GM23338 (cell line): ENCODE data around the gene RAB25. TPM values are rescaled to one million over a fixed set of nuclear protein-coding genes. Genes with fewer than 3 reads are reported as not detected.

Source experiments
- ATAC-seq: fragments of 200-7000 bp; cut with Tn5 transposase; 3 replicates; pipeline ENCODE4 v1.9.1; 2020
- DNase-seq: peaks from one replicate; pipeline ENCODE4 v3.0.0-alpha.2; 2015; ENCODE audit warnings: low spot score
- H2AFZ ChIP-seq: fragments of 200-600 bp; sonication (generic); 2 replicates; pipeline ENCODE4 v1.8.0; 2016; ENCODE audit warnings: antibody characterized with exemption, mild to moderate bottlenecking, moderate library complexity
- H3F3A ChIP-seq: fragments of 200-600 bp; sonication (generic); replicated peaks from 2 replicates; pipeline ENCODE4 v1.8.0; 2017; ENCODE audit warnings: antibody characterized with exemption, mixed run types, low read depth
- H3K27ac ChIP-seq: fragments of 200-600 bp; sonication (generic); 2 replicates; pipeline ENCODE4 v1.6.1; 2016; ENCODE audit warnings: low read depth
- H3K27me3 ChIP-seq: fragments of 200-600 bp; sonication (generic); 2 replicates; pipeline ENCODE4 v1.8.0; 2016; ENCODE audit warnings: mild to moderate bottlenecking, mixed run types, moderate library complexity; ENCODE audit not compliant: insufficient read depth
- H3K36me3 ChIP-seq: fragments of 200-600 bp; sonication (generic); 2 replicates; pipeline ENCODE4 v1.8.0; 2016; ENCODE audit warnings: mild to moderate bottlenecking; ENCODE audit not compliant: insufficient read depth
- H3K4me1 ChIP-seq: fragments of 200-600 bp; sonication (generic); 2 replicates; pipeline ENCODE4 v1.8.0; 2016; ENCODE audit warnings: mild to moderate bottlenecking, moderate library complexity; ENCODE audit not compliant: insufficient read depth
- H3K4me2 ChIP-seq: fragments of 200-600 bp; sonication (generic); 2 replicates; pipeline ENCODE4 v1.7.1; 2017; ENCODE audit warnings: mixed run types
- H3K4me3 ChIP-seq: fragments of 200-600 bp; sonication (generic); 2 replicates; pipeline ENCODE4 v1.6.1; 2016; ENCODE audit warnings: mixed run types
- H3K79me2 ChIP-seq: fragments of 200-600 bp; sonication (generic); replicated peaks from 2 replicates; pipeline ENCODE4 v1.8.0; 2017; ENCODE audit warnings: mild to moderate bottlenecking; ENCODE audit not compliant: insufficient read depth
- H3K9me2 ChIP-seq: fragments of 200-600 bp; sonication (generic); 2 replicates; pipeline ENCODE4 v1.8.0; 2017; ENCODE audit not compliant: insufficient read depth
- H4K20me1 ChIP-seq: fragments of 200-600 bp; sonication (generic); replicated peaks from 2 replicates; pipeline ENCODE4 v1.8.0; 2017; ENCODE audit warnings: mild to moderate bottlenecking; ENCODE audit not compliant: insufficient read depth
- H3K27ac Mint-ChIP-seq: 2 replicates; pipeline ENCODE4 v1.8.0; 2020; ENCODE audit warnings: inconsistent platforms, mild to moderate bottlenecking, moderate library complexity, mixed read lengths
- H3K27me3 Mint-ChIP-seq: 3 replicates; pipeline ENCODE4 v1.8.0; 2022; ENCODE audit warnings: low read depth, mild to moderate bottlenecking, moderate library complexity, mixed read lengths, inconsistent platforms; ENCODE audit not compliant: insufficient read depth, poor library complexity
- H3K36me3 Mint-ChIP-seq: 3 replicates; pipeline ENCODE4 v1.8.0; 2021; ENCODE audit warnings: low read depth, mild to moderate bottlenecking, inconsistent platforms, moderate library complexity, mixed read lengths
- H3K4me1 Mint-ChIP-seq: 3 replicates; pipeline ENCODE4 v1.8.0; 2020; ENCODE audit warnings: mild to moderate bottlenecking, inconsistent platforms, mixed read lengths
- H3K4me3 Mint-ChIP-seq: 3 replicates; pipeline ENCODE4 v1.8.0; 2021; ENCODE audit warnings: moderate library complexity, mild to moderate bottlenecking, inconsistent platforms, mixed read lengths
- H3K9me3 Mint-ChIP-seq: 3 replicates; pipeline ENCODE4 v1.8.0; 2020; ENCODE audit warnings: moderate library complexity, mild to moderate bottlenecking, inconsistent platforms, mixed read lengths
- CREB1 ChIP-seq: fragments of 250-450 bp; sonication (Bioruptor Pico); IDR thresholded peaks from 2 replicates; pipeline ENCODE4 v1.5.0; 2020; ENCODE audit warnings: low read depth, mild to moderate bottlenecking, moderate library complexity
- EZH2 ChIP-seq: fragments of 200-600 bp; sonication (generic); IDR thresholded peaks from one replicate; pipeline ENCODE4 v1.8.0; 2017; ENCODE audit warnings: antibody characterized with exemption, mild to moderate bottlenecking, low read depth; ENCODE audit not compliant: unreplicated experiment
- EZH2phosphoT487 ChIP-seq: fragments of 200-600 bp; sonication (generic); IDR thresholded peaks from one replicate; pipeline ENCODE4 v1.8.1; 2018; ENCODE audit warnings: antibody characterized with exemption; ENCODE audit not compliant: unreplicated experiment
- JUNB ChIP-seq: IDR thresholded peaks from one replicate; pipeline ENCODE4 v1.6.1; 2016; ENCODE audit warnings: antibody characterized with exemption; ENCODE audit not compliant: unreplicated experiment
- REST ChIP-seq: IDR thresholded peaks from one replicate; pipeline ENCODE4 v1.6.1; 2018; ENCODE audit warnings: antibody characterized with exemption; ENCODE audit not compliant: unreplicated experiment
- STAT1 ChIP-seq: IDR thresholded peaks from one replicate; pipeline ENCODE4 v1.6.1; 2016; ENCODE audit warnings: antibody characterized with exemption; ENCODE audit not compliant: unreplicated experiment
- ZNF114 ChIP-seq: fragments of 250-450 bp; sonication (Bioruptor Pico); IDR thresholded peaks from 2 replicates; pipeline ENCODE4 v1.5.0; 2020; ENCODE audit warnings: mild to moderate bottlenecking, moderate library complexity
- polyA plus RNA-seq: library from polyadenylated mRNA; unstranded; fragments of >200 nt; fragmentation: Nextera tagmentation; extraction: Ambion mirVana; gene quantifications from 2 replicates; pipeline ENCODE4 v1.2.1, GENCODE V29; 2016
- total RNA-seq: library from RNA; depleted of rRNA; stranded (reverse); fragments of >200 nt; shearing (Covaris generic); gene quantifications from 2 replicates; pipeline ENCODE4 v1.2.3, GENCODE V29; 2014
- TF ChIP-seq, protein P1 (sequence below): fragments of 250-450 bp; sonication (Bioruptor Pico); IDR thresholded peaks from 2 replicates; pipeline ENCODE4 v1.5.0; 2020; ENCODE audit warnings: mild to moderate bottlenecking, moderate library complexity

Gene RAB25
- total and polyA plus RNA-seq, 2 experiments from 2014 or later, result 30.0 to 42.7 TPM

GRCh38 chr1:156118177-156118868 lies 57.4 kb downstream of the RAB25 start:
- Mint-ChIP-seq H3K36me3 (no peaks in the 10 kb centered on the region; the same call in 2 of the 3 replicates), H3K27ac (no peak overlapping the region), H3K9me3 (no peaks in the 10 kb centered on the region; the same call in 2 of the 3 replicates), H3K4me1 (peaks cover 55% of the 10 kb centered on the region), H3K4me3 (no peak overlapping the region; the same call in 2 of the 3 replicates), H3K27me3 (peaks cover 43% of the 10 kb centered on the region)
- Histone ChIP-seq H3K9me2 (no peaks in the 10 kb centered on the region), H3K4me1 (peaks cover 38% of the 10 kb centered on the region), H4K20me1 (no peaks in the 10 kb centered on the region; the same call in 1 of the 2 replicates), H2AFZ (no peak overlapping the region), H3K27me3 (peaks cover 12% of the 10 kb centered on the region; the same call in 1 of the 2 replicates), H3K79me2 (peaks cover 29% of the 10 kb centered on the region), H3K36me3 (no peaks in the 10 kb centered on the region), H3K4me3 (no peak overlapping the region), H3F3A (0 out of 2 replicates have a peak, but pooled peaks cover 14% of the 10 kb centered on the region), H3K27ac (no peak overlapping the region), H3K4me2 (no peak overlapping the region)
- DNase-seq (no peak), ATAC-seq (no peak)
- TF ChIP-seq, protein P1, sequence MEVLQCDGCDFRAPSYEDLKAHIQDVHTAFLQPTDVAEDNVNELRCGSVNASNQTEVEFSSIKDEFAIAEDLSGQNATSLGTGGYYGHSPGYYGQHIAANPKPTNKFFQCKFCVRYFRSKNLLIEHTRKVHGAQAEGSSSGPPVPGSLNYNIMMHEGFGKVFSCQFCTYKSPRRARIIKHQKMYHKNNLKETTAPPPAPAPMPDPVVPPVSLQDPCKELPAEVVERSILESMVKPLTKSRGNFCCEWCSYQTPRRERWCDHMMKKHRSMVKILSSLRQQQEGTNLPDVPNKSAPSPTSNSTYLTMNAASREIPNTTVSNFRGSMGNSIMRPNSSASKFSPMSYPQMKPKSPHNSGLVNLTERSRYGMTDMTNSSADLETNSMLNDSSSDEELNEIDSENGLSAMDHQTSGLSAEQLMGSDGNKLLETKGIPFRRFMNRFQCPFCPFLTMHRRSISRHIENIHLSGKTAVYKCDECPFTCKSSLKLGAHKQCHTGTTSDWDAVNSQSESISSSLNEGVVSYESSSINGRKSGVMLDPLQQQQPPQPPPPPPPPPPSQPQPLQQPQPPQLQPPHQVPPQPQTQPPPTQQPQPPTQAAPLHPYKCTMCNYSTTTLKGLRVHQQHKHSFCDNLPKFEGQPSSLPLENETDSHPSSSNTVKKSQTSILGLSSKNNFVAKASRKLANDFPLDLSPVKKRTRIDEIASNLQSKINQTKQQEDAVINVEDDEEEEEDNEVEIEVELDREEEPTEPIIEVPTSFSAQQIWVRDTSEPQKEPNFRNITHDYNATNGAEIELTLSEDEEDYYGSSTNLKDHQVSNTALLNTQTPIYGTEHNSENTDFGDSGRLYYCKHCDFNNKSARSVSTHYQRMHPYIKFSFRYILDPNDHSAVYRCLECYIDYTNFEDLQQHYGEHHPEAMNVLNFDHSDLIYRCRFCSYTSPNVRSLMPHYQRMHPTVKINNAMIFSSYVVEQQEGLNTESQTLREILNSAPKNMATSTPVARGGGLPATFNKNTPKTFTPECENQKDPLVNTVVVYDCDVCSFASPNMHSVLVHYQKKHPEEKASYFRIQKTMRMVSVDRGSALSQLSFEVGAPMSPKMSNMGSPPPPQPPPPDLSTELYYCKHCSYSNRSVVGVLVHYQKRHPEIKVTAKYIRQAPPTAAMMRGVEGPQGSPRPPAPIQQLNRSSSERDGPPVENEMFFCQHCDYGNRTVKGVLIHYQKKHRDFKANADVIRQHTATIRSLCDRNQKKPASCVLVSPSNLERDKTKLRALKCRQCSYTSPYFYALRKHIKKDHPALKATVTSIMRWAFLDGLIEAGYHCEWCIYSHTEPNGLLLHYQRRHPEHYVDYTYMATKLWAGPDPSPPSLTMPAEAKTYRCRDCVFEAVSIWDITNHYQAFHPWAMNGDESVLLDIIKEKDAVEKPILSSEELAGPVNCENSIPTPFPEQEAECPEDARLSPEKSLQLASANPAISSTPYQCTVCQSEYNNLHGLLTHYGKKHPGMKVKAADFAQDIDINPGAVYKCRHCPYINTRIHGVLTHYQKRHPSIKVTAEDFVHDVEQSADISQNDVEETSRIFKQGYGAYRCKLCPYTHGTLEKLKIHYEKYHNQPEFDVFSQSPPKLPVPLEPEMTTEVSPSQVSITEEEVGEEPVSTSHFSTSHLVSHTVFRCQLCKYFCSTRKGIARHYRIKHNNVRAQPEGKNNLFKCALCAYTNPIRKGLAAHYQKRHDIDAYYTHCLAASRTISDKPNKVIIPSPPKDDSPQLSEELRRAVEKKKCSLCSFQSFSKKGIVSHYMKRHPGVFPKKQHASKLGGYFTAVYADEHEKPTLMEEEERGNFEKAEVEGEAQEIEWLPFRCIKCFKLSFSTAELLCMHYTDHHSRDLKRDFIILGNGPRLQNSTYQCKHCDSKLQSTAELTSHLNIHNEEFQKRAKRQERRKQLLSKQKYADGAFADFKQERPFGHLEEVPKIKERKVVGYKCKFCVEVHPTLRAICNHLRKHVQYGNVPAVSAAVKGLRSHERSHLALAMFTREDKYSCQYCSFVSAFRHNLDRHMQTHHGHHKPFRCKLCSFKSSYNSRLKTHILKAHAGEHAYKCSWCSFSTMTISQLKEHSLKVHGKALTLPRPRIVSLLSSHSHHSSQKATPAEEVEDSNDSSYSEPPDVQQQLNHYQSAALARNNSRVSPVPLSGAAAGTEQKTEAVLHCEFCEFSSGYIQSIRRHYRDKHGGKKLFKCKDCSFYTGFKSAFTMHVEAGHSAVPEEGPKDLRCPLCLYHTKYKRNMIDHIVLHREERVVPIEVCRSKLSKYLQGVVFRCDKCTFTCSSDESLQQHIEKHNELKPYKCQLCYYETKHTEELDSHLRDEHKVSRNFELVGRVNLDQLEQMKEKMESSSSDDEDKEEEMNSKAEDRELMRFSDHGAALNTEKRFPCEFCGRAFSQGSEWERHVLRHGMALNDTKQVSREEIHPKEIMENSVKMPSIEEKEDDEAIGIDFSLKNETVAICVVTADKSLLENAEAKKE (CRISPR knock-in tag), result no peak

GRCh38 chr1:156119503-156120209 lies 58.7 kb downstream of the RAB25 start:
- TF ChIP-seq EZH2 (no peak), ZNF114 (CRISPR knock-in tag) (no peak), REST (no peak), JUNB (no peak), STAT1 (no peak), EZH2phosphoT487 (no peak), CREB1 (CRISPR knock-in tag) (no peak)
- H3K27me3 ChIP-seq, result peaks cover 8% of the 10 kb centered on the region; the same call in 1 of the 2 replicates
- no peaks in the 10 kb centered on the region; the same call in 2 of the 3 replicates for H3K36me3 Mint-ChIP-seq
- no peak overlapping the region for H3K27ac Mint-ChIP-seq
- H3K4me3 Mint-ChIP-seq, result no peak overlapping the region
- no peak overlapping the region for H3K4me2 ChIP-seq
- H3K79me2 ChIP-seq, result peaks cover 29% of the 10 kb centered on the region
- no peak overlapping the region for H2AFZ ChIP-seq
- H3K4me1 Mint-ChIP-seq, result peaks cover 58% of the 10 kb centered on the region
- H4K20me1 ChIP-seq, result no peaks in the 10 kb centered on the region; the same call in 1 of the 2 replicates
- no peaks in the 10 kb centered on the region; the same call in 2 of the 3 replicates for H3K9me3 Mint-ChIP-seq
- no peak overlapping the region for H3K4me3 ChIP-seq
- H3K4me1 ChIP-seq, result peaks cover 41% of the 10 kb centered on the region
- ATAC-seq, result no peak
- H3K36me3 ChIP-seq, result no peaks in the 10 kb centered on the region
- H3K27ac ChIP-seq, result no peak overlapping the region
- no peak for DNase-seq
- no peaks in the 10 kb centered on the region for H3K9me2 ChIP-seq
- 0 out of 2 replicates have a peak, but pooled peaks cover 8% of the 10 kb centered on the region for H3F3A ChIP-seq
- peaks cover 43% of the 10 kb centered on the region for H3K27me3 Mint-ChIP-seq
